ENCODE measurements around the gene ALPK3.
A peak's percentile ranks its signal among the peaks of the same experiment; 100 is the strongest.

The ALPK3 gene

GRCh38 chr15:84798436-84798946 lies 18.7 kb upstream of the ALPK3 start:
- DNase-seq: no peak

GRCh38 chr15:84799511-84800187 lies 17.5 kb upstream of the ALPK3 start:
- DNase-seq: no peak

GRCh38 chr15:84800365-84800806 lies 16.8 kb upstream of the ALPK3 start:
- DNase-seq: no peak

- DNase-seq: no peak
Measured at GRCh38 chr15:84804005-84804900, 12.9 kb upstream of the ALPK3 start.

GRCh38 chr15:84805221-84805620 lies 11.9 kb upstream of the ALPK3 start:
- DNase-seq: no peak

- no peak for DNase-seq
Measured at GRCh38 chr15:84807228-84807627, 9.9 kb upstream of the ALPK3 start.

GRCh38 chr15:84810073-84810840 lies 6.9 kb upstream of the ALPK3 start:
- DNase-seq: no peak

GRCh38 chr15:84811151-84811550 lies 6.0 kb upstream of the ALPK3 start:
- no peak for DNase-seq

GRCh38 chr15:84811828-84812227 lies 5.3 kb upstream of the ALPK3 start:
- DNase-seq: no peak

- no peak for DNase-seq
Measured at GRCh38 chr15:84812842-84813241, 4.3 kb upstream of the ALPK3 start.

- DNase-seq: no peak
Measured at GRCh38 chr15:84813435-84813834, 3.7 kb upstream of the ALPK3 start.

GRCh38 chr15:84813931-84814330 lies 3.2 kb upstream of the ALPK3 start:
- DNase-seq: no peak

GRCh38 chr15:84814916-84815315 lies 2.2 kb upstream of the ALPK3 start:
- DNase-seq: no peak

- no peak for DNase-seq
Measured at GRCh38 chr15:84817466-84818081, 418 bp downstream of the ALPK3 start.

- peak in 2 of 6 experiments; percentile 9 for DNase-seq
Measured at GRCh38 chr15:84818261-84819131, 1.3 kb downstream of the ALPK3 start.

- DNase-seq: no peak
Measured at GRCh38 chr15:84819291-84819768, 2.2 kb downstream of the ALPK3 start.

- DNase-seq: no peak
Measured at GRCh38 chr15:84819791-84820190, 2.6 kb downstream of the ALPK3 start.

- DNase-seq: no peak
Measured at GRCh38 chr15:84821501-84822021, 4.4 kb downstream of the ALPK3 start.

- no peak for DNase-seq
Measured at GRCh38 chr15:84822653-84823281, 5.6 kb downstream of the ALPK3 start.

- DNase-seq: no peak
Measured at GRCh38 chr15:84823282-84823878, 6.2 kb downstream of the ALPK3 start.
